Astrocyte (in vitro differentiated cells and primary cell): ENCODE results near the gene FHOD1. TPM values are rescaled to one million over a fixed set of nuclear protein-coding genes. Genes with fewer than 3 reads are reported as not detected.

ENCODE experiments used
- DNase-seq: peaks from one replicate; pipeline ENCODE4 v3.0.0-alpha.2; 2010; ENCODE audit warnings: low read depth
- FAIRE-seq: peaks from 2 replicates; lab custom pipeline; 2011; peaks lifted over from hg19 to GRCh38; lab: Jason Lieb, UNC
- H2AFZ ChIP-seq: 2 replicates; pipeline ENCODE4 v1.6.0; 2012; ENCODE audit warnings: low read depth, low read length, inconsistent platforms
- H3K27ac ChIP-seq: 2 replicates; pipeline ENCODE4 v1.5.1; 2011; ENCODE audit warnings: low read depth, low read length, inconsistent platforms
- H3K27me3 ChIP-seq: 2 replicates; pipeline ENCODE4 v1.6.0; 2011; ENCODE audit warnings: low read length, inconsistent platforms; ENCODE audit not compliant: insufficient read depth
- H3K36me3 ChIP-seq: 2 replicates; pipeline ENCODE4 v1.5.1; 2011; ENCODE audit warnings: low read length, inconsistent platforms; ENCODE audit not compliant: insufficient read depth
- H3K4me1 ChIP-seq: 2 replicates; pipeline ENCODE4 v1.5.1; 2011; ENCODE audit warnings: low read length, inconsistent platforms; ENCODE audit not compliant: insufficient read depth
- H3K4me2 ChIP-seq: 2 replicates; pipeline ENCODE4 v1.6.0; 2012; ENCODE audit warnings: low read length, inconsistent platforms
- H3K4me3 ChIP-seq: 2 replicates; pipeline ENCODE4 v1.5.1; 2011; ENCODE audit warnings: low read depth, mild to moderate bottlenecking, low read length, inconsistent platforms; ENCODE audit not compliant: insufficient read depth
- H3K79me2 ChIP-seq: 2 replicates; pipeline ENCODE4 v1.6.0; 2012; ENCODE audit warnings: mild to moderate bottlenecking, low read length, inconsistent platforms; ENCODE audit not compliant: insufficient read depth
- H3K9ac ChIP-seq: 2 replicates; pipeline ENCODE4 v1.6.0; 2012; ENCODE audit warnings: mild to moderate bottlenecking, low read length, inconsistent platforms
- H3K9me3 ChIP-seq: 2 replicates; pipeline ENCODE4 v1.5.1; 2012; ENCODE audit warnings: low read depth, mild to moderate bottlenecking, low read length, inconsistent platforms; ENCODE audit not compliant: insufficient read depth
- H4K20me1 ChIP-seq: 2 replicates; pipeline ENCODE4 v1.6.0; 2012; ENCODE audit warnings: low read length, inconsistent platforms; ENCODE audit not compliant: insufficient read depth
- H3K27ac Mint-ChIP-seq: one replicate; pipeline ENCODE4 v1.8.0; 2021; ENCODE audit warnings: mild to moderate bottlenecking, mixed read lengths; ENCODE audit not compliant: unreplicated experiment
- H3K27me3 Mint-ChIP-seq: one replicate; pipeline ENCODE4 v1.8.0; 2021; ENCODE audit warnings: low read depth, mixed read lengths; ENCODE audit not compliant: unreplicated experiment
- H3K36me3 Mint-ChIP-seq: one replicate; pipeline ENCODE4 v1.8.0; 2021; ENCODE audit warnings: low read depth, mixed read lengths; ENCODE audit not compliant: unreplicated experiment
- H3K4me1 Mint-ChIP-seq: one replicate; pipeline ENCODE4 v1.8.0; 2021; ENCODE audit warnings: low read depth, mixed read lengths; ENCODE audit not compliant: unreplicated experiment
- H3K4me3 Mint-ChIP-seq: one replicate; pipeline ENCODE4 v1.8.0; 2021; ENCODE audit warnings: mild to moderate bottlenecking, moderate library complexity, mixed read lengths; ENCODE audit not compliant: unreplicated experiment
- H3K9me3 Mint-ChIP-seq: one replicate; pipeline ENCODE4 v1.8.0; 2021; ENCODE audit warnings: mild to moderate bottlenecking, mixed read lengths; ENCODE audit not compliant: unreplicated experiment
- EZH2 ChIP-seq: IDR thresholded peaks from 2 replicates; pipeline ENCODE4 v1.6.1; 2012; ENCODE audit warnings: mild to moderate bottlenecking, low read length, inconsistent platforms; ENCODE audit not compliant: insufficient read depth
- total RNA-seq: library from RNA; stranded (reverse); gene quantifications from 2 replicates; pipeline ENCODE4 v1.2.1, GENCODE V29; 2021
- TF ChIP-seq, protein P1 (sequence below): IDR thresholded peaks from 2 replicates; pipeline ENCODE4 v1.5.1; 2011; ENCODE audit warnings: low read depth, mild to moderate bottlenecking, inconsistent platforms, low read length, moderate library complexity; ENCODE audit not compliant: insufficient read depth

FHOD1 gene
- total RNA-seq, 1 donor from 2014 or later = 38.1 TPM

DNA sequence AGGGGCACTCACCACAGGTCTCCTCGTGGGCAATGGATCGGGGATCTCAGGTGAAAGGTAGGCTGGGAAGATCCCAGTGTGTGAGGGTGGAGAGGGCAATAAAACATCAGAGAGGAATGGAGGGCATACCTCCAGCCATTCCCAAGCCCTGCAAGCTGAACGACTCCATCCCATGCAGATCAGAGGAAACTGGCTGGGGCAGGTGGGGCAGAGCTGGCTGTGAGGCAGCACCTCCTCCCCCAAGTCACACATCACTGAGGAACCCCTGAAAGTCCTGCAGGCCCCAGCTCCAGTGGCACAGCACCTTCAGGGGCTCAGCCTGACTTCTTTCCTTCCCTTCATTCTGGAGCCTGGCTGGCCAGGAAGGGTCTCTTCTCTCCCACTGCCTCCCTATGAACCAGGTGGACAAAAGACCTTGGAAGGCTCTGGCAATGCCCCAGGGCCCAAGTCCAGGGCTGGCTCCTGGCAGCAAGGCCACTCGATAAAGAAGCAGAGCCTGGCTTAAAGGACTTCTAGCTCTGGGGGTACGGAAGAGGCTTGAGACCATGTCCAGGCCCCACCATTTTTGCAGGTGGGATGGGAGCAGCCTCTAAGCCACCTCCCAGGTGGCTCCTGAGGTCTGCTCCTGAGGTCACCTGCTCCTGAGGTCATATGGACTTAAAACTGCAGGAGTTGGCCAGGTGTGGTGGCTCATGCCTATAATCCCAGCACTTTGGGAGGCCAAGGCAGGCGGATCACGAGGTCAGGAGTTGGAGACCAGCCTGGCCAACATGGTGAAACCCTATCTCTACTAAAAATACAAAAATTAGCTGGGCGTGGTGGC is 33.9 kb downstream of the FHOD1 start:
- Mint-ChIP-seq H3K4me3 (no peak overlapping the region), H3K27ac (no peak overlapping the region), H3K27me3 (peaks cover 21% of the 10 kb centered on the region), H3K9me3 (no peaks in the 10 kb centered on the region), H3K4me1 (peaks cover 2% of the 10 kb centered on the region), H3K36me3 (peaks cover 32% of the 10 kb centered on the region)
- no peaks in the 10 kb centered on the region for H3K79me2 ChIP-seq
- H3K4me1 ChIP-seq = no peaks in the 10 kb centered on the region
- no peaks in the 10 kb centered on the region for H4K20me1 ChIP-seq
- H3K9me3 ChIP-seq = no peaks in the 10 kb centered on the region
- FAIRE-seq = no peak
- H3K27ac ChIP-seq = no peak overlapping the region
- no peak overlapping the region for H3K4me2 ChIP-seq
- H3K9ac ChIP-seq = no peak overlapping the region
- H2AFZ ChIP-seq = no peak overlapping the region
- no peaks in the 10 kb centered on the region for H3K27me3 ChIP-seq
- no peak overlapping the region for H3K4me3 ChIP-seq
- no peak for DNase-seq
- TF ChIP-seq EZH2 = no peak
- TF ChIP-seq, protein P1, sequence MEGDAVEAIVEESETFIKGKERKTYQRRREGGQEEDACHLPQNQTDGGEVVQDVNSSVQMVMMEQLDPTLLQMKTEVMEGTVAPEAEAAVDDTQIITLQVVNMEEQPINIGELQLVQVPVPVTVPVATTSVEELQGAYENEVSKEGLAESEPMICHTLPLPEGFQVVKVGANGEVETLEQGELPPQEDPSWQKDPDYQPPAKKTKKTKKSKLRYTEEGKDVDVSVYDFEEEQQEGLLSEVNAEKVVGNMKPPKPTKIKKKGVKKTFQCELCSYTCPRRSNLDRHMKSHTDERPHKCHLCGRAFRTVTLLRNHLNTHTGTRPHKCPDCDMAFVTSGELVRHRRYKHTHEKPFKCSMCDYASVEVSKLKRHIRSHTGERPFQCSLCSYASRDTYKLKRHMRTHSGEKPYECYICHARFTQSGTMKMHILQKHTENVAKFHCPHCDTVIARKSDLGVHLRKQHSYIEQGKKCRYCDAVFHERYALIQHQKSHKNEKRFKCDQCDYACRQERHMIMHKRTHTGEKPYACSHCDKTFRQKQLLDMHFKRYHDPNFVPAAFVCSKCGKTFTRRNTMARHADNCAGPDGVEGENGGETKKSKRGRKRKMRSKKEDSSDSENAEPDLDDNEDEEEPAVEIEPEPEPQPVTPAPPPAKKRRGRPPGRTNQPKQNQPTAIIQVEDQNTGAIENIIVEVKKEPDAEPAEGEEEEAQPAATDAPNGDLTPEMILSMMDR = no peak
- no peaks in the 10 kb centered on the region for H3K36me3 ChIP-seq

DNA sequence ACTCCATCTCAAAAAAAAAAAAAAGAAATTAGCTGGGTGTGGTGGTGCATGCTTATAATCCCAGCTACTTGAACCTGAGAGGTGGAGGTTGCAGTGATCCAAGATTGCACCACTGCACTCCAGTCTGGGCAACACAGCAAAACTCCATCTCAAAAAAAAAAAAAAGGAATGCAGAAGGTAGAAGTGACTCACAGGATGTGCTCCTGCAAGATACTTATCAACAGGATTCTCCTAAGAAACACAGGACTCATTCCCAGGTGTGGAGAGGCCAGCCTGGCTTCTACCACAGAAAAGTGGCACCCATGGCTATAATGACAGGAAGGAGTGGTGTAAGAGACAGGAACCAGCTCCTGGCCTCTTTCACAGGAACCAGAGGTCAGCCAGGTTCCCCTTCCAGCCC is 34.5 kb downstream of the FHOD1 start:
- FAIRE-seq (no peak), DNase-seq (no peak)
- Mint-ChIP-seq H3K4me1 (peaks cover 2% of the 10 kb centered on the region), H3K9me3 (no peaks in the 10 kb centered on the region), H3K36me3 (peaks cover 30% of the 10 kb centered on the region), H3K27ac (no peak overlapping the region), H3K27me3 (peaks cover 21% of the 10 kb centered on the region), H3K4me3 (no peak overlapping the region)
- H3K4me2 ChIP-seq = no peak overlapping the region
- H3K9me3 ChIP-seq = no peaks in the 10 kb centered on the region
- TF ChIP-seq EZH2 = no peak
- TF ChIP-seq, protein P1 = no peak
- no peak overlapping the region for H2AFZ ChIP-seq
- H3K79me2 ChIP-seq = no peaks in the 10 kb centered on the region
- H3K4me1 ChIP-seq = peaks cover 4% of the 10 kb centered on the region
- no peak overlapping the region for H3K9ac ChIP-seq
- H3K27ac ChIP-seq = no peak overlapping the region
- no peaks in the 10 kb centered on the region for H3K27me3 ChIP-seq
- H4K20me1 ChIP-seq = no peaks in the 10 kb centered on the region
- no peaks in the 10 kb centered on the region for H3K36me3 ChIP-seq
- no peak overlapping the region for H3K4me3 ChIP-seq

GRCh38 chr16:67211674-67212073 is 35.6 kb downstream of the FHOD1 start:
- H3K4me3 ChIP-seq = no peak overlapping the region
- Mint-ChIP-seq H3K27ac (no peak overlapping the region), H3K9me3 (no peaks in the 10 kb centered on the region), H3K4me1 (peaks cover 2% of the 10 kb centered on the region), H3K27me3 (peaks cover 17% of the 10 kb centered on the region), H3K36me3 (peaks cover 20% of the 10 kb centered on the region), H3K4me3 (no peak overlapping the region)
- no peaks in the 10 kb centered on the region for H3K27me3 ChIP-seq
- H3K4me2 ChIP-seq = no peak overlapping the region
- no peak overlapping the region for H3K9ac ChIP-seq
- H2AFZ ChIP-seq = no peak overlapping the region
- H3K4me1 ChIP-seq = peaks cover 12% of the 10 kb centered on the region
- H3K36me3 ChIP-seq = no peaks in the 10 kb centered on the region
- no peaks in the 10 kb centered on the region for H3K9me3 ChIP-seq
- TF ChIP-seq EZH2 = no peak
- TF ChIP-seq, protein P1 = no peak
- DNase-seq = no peak
- no peaks in the 10 kb centered on the region for H3K79me2 ChIP-seq
- H3K27ac ChIP-seq = no peak overlapping the region
- FAIRE-seq = no peak
- no peaks in the 10 kb centered on the region for H4K20me1 ChIP-seq
